ENCODE data around the gene SKP1. TPM values are rescaled to one million over a fixed set of nuclear protein-coding genes. Genes with fewer than 3 reads are reported as not detected.
A peak's percentile ranks its signal among the peaks of the same experiment; 100 is the strongest.

SKP1 gene
- total RNA-seq, 1 donor from 2014 or later = 758 TPM

- Histone ChIP-seq H3F3A (ENCODE audit: low read depth) (no peaks in the 10 kb centered on the region), H3K27ac (no peak overlapping the region), H3K27me3 (no peaks in the 10 kb centered on the region), H3K4me1 (no peaks in the 10 kb centered on the region), H3K4me3 (no peak overlapping the region), H3K36me3 (no peaks in the 10 kb centered on the region), H3K9ac (no peak overlapping the region), H4K20me1 (ENCODE audit: low read depth) (peaks cover 86% of the 10 kb centered on the region), H3K4me2 (no peak overlapping the region), H3K9me3 (ENCODE audit: low read depth) (no peaks in the 10 kb centered on the region), H3K79me2 (ENCODE audit: low read depth) (no peaks in the 10 kb centered on the region), H2AFZ (replicated peaks) (no peak overlapping the region)
- no peak for DNase-seq (ENCODE audit: low spot score)
- Mint-ChIP-seq H3K4me1 (peaks cover 5% of the 10 kb centered on the region), H3K9me3 (no peaks in the 10 kb centered on the region), H3K27ac (no peak overlapping the region), H3K36me3 (peaks cover 16% of the 10 kb centered on the region), H3K27me3 (ENCODE audit: insufficient read depth, low read depth) (peaks cover 10% of the 10 kb centered on the region), H3K4me3 (peak overlapping the region; percentile 27)
- TF ChIP-seq, protein P1, sequence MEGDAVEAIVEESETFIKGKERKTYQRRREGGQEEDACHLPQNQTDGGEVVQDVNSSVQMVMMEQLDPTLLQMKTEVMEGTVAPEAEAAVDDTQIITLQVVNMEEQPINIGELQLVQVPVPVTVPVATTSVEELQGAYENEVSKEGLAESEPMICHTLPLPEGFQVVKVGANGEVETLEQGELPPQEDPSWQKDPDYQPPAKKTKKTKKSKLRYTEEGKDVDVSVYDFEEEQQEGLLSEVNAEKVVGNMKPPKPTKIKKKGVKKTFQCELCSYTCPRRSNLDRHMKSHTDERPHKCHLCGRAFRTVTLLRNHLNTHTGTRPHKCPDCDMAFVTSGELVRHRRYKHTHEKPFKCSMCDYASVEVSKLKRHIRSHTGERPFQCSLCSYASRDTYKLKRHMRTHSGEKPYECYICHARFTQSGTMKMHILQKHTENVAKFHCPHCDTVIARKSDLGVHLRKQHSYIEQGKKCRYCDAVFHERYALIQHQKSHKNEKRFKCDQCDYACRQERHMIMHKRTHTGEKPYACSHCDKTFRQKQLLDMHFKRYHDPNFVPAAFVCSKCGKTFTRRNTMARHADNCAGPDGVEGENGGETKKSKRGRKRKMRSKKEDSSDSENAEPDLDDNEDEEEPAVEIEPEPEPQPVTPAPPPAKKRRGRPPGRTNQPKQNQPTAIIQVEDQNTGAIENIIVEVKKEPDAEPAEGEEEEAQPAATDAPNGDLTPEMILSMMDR (IDR thresholded peaks at IDR 0.05) = no peak
- TF ChIP-seq EZH2phosphoT487 (IDR thresholded peaks at IDR 0.05) (no peak), EZH2 (IDR thresholded peaks at IDR 0.05) (no peak)
Measured at GRCh38 chr5:134132372-134133187, 44.2 kb downstream of the SKP1 start.

GRCh38 chr5:134131578-134132350, 45.0 kb downstream of the SKP1 start:
- Histone ChIP-seq H3F3A (ENCODE audit: low read depth) (no peaks in the 10 kb centered on the region), H3K27me3 (no peaks in the 10 kb centered on the region), H3K36me3 (no peaks in the 10 kb centered on the region), H3K9me3 (ENCODE audit: low read depth) (no peaks in the 10 kb centered on the region), H3K79me2 (ENCODE audit: low read depth) (no peaks in the 10 kb centered on the region), H4K20me1 (ENCODE audit: low read depth) (peaks cover 82% of the 10 kb centered on the region), H3K27ac (no peak overlapping the region), H3K9ac (no peak overlapping the region), H3K4me1 (no peaks in the 10 kb centered on the region), H3K4me2 (no peak overlapping the region), H2AFZ (replicated peaks) (no peak overlapping the region), H3K4me3 (no peak overlapping the region)
- peaks cover 16% of the 10 kb centered on the region for H3K36me3 Mint-ChIP-seq
- H3K27ac Mint-ChIP-seq = peak overlapping the region; percentile 60
- H3K9me3 Mint-ChIP-seq = no peaks in the 10 kb centered on the region
- DNase-seq (ENCODE audit: low spot score) = no peak
- TF ChIP-seq EZH2phosphoT487 (IDR thresholded peaks at IDR 0.05) = no peak
- no peak for TF ChIP-seq EZH2 (IDR thresholded peaks at IDR 0.05)
- TF ChIP-seq, protein P1 (IDR thresholded peaks at IDR 0.05) = no peak
- peaks cover 10% of the 10 kb centered on the region for H3K27me3 Mint-ChIP-seq (ENCODE audit: insufficient read depth, low read depth)
- peaks cover 5% of the 10 kb centered on the region for H3K4me1 Mint-ChIP-seq
- H3K4me3 Mint-ChIP-seq = no peak overlapping the region

DNA sequence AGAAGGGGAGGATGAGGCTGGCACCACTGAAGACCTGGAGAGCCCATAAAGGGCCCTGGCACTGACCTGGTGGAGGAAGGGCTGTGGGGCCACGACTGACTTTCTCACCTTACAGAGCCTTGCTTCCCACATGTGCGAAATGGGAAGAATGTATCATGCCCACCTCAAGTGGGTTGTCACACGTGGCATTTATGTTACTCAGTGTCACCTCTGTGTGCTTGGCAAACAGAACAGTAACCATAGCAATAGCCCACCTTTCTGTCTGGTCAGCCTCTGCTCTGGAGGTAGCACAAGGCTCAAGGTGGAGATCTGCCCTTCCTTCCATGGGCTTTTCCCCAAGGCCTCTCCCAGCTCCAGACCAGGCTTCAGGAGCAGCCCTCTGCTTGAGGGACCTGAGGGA, 45.6 kb downstream of the SKP1 start:
- no peak for TF ChIP-seq EZH2 (IDR thresholded peaks at IDR 0.05)
- TF ChIP-seq, protein P1 (IDR thresholded peaks at IDR 0.05) = no peak
- TF ChIP-seq EZH2phosphoT487 (IDR thresholded peaks at IDR 0.05) = no peak
- peaks cover 5% of the 10 kb centered on the region for H3K4me1 Mint-ChIP-seq
- no peaks in the 10 kb centered on the region for H3K9me3 Mint-ChIP-seq
- no peak overlapping the region for H2AFZ ChIP-seq (replicated peaks)
- no peaks in the 10 kb centered on the region for H3K79me2 ChIP-seq (ENCODE audit: low read depth)
- H3K27ac Mint-ChIP-seq = peak overlapping the region; percentile 70
- H3F3A ChIP-seq (ENCODE audit: low read depth) = no peaks in the 10 kb centered on the region
- H3K36me3 Mint-ChIP-seq = peaks cover 16% of the 10 kb centered on the region
- H3K4me1 ChIP-seq = no peaks in the 10 kb centered on the region
- H3K9ac ChIP-seq = no peak overlapping the region
- no peaks in the 10 kb centered on the region for H3K36me3 ChIP-seq
- no peaks in the 10 kb centered on the region for H3K9me3 ChIP-seq (ENCODE audit: low read depth)
- no peak overlapping the region for H3K4me3 ChIP-seq
- peaks cover 79% of the 10 kb centered on the region for H4K20me1 ChIP-seq (ENCODE audit: low read depth)
- no peak overlapping the region for H3K4me2 ChIP-seq
- no peaks in the 10 kb centered on the region for H3K27me3 ChIP-seq
- no peak overlapping the region for H3K27ac ChIP-seq
- H3K27me3 Mint-ChIP-seq (ENCODE audit: insufficient read depth, low read depth) = peaks cover 10% of the 10 kb centered on the region
- H3K4me3 Mint-ChIP-seq = no peak overlapping the region
- no peak for DNase-seq (ENCODE audit: low spot score)

All from neural progenitor cell (in vitro differentiated cells).